Kasumi-1 (cell line): ENCODE results near the gene HSP90AB1.

Source experiments
- DNase-seq, 2 experiments: peaks; one replicate each; lab custom pipeline; 2025; lab: John Stamatoyannopoulos, UW

The HSP90AB1 gene

DNA sequence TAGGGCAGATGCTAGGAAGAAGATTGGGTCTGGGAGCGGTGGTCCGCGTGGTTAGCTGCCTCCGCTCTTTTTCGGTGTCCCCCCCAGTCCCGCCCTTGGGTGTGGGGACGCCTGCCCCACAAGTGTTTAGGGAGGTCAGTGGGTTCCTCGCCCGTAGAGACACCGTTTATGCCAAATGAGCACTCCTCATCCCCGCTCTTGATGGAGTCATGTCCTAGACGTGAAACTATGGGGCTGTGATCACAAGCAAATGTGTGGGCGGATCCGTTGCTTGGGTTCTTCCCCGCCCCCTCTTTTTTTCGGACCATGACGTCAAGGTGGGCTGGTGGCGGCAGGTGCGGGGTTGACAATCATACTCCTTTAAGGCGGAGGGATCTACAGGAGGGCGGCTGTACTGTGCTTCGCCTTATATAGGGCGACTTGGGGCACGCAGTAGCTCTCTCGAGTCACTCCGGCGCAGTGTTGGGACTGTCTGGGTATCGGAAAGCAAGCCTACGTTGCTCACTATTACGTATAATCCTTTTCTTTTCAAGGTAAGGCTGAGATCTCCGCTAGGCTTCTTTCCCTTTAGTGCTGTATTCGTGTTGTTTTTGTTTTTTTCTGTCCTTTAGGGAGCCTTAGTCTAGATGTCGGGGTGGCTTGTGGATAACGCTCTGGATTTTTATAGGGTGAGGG is at the start of gene HSP90AB1:
HSP90AB1 (plus strand) TSS at position 439 of the 675 bp plus-strand sequence. CDS start 1,529 bp downstream, outside the sequence.
- peak; percentile 96 for DNase-seq

DNA sequence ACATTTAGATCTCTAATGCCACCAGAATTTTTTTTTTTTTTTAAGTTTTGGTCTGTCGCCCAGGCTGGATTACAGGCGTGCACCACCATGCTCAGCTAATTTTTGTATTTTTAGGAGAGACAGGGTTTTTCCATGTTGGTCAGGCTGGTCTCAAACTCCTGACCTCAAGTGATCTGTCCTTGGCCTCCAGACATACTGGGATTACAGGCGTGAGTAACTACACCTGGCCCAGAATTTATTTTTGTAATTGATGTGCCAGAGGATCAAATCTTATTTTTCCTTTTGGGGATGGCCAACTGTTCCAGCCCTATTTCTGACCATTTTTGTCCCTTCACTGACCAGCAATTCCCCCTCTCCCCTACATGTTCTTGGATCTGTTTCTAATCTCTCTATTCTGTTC is 48.2 kb upstream of the HSP90AB1 start:
- no peak for DNase-seq

DNA sequence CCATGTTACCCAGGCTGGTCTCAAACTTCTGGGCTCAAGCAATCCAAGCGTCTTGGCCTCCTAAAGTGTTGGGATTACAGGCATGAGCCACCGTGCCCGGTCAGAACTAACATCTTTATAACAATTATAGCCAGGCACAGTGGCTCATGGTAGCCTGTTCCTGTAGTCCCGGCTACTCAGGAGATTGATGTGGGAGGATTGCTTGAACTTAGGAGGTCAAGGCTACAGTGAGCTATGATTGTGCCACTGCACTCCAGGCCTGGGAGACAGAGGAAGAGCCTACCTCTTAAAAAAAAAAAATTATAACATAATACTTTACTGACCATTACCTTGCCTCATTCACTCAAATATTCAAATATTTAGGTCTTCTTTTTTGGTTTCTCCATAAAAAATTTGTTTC is 47.0 kb upstream of the HSP90AB1 start:
- DNase-seq = no peak

DNA sequence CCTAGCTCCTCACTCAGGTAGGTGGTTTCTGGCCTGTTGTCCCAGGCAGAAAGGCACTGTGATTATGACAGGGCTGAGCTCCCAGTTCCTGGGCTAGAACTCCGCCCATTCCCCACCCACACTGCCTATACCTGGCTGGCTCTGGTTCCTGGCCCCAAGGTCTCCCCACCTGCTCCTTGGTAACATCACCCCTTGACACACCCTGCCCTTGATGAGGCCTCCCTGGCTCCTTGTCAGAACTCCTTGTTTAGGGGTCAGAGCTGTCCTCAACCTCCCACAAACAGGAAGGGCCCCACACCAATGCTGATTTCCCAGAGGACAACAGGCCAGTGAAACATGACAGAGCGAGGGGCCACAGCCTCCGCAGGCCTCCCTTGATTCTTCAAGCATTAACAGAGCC is 45.7 kb upstream of the HSP90AB1 start:
- DNase-seq = no peak

DNA sequence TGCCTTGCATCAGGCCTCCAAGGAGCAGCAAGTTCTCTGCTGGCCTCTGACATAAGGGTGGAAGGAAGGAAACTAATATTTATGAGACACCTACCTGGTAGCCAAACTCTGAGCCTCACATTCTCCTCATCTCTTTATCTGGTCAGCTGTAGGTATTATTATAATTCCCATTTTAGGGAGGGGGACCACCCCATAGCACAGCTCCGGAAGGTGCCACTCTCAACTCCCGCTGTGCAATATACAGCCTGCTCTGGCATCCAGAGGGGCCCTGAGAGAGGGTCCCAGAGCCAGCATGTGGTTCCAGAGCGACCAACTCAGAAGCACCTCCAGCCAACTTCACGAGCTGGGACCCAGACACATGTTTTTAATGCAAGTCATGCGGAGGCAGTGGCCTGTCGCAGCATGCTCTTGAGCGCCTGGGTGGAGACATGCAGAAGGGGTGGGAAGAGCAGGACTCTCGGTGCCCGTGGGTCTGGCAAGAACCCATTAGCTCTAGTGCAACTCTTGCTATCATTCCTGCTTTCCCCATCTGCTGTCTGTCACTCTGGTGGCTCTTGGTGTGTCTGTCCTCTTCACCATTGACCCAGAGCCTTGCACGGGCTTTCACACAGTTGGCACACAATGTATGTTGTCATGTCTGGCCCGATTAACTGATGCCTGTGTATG is 45.1 kb upstream of the HSP90AB1 start:
- DNase-seq = no peak

DNA sequence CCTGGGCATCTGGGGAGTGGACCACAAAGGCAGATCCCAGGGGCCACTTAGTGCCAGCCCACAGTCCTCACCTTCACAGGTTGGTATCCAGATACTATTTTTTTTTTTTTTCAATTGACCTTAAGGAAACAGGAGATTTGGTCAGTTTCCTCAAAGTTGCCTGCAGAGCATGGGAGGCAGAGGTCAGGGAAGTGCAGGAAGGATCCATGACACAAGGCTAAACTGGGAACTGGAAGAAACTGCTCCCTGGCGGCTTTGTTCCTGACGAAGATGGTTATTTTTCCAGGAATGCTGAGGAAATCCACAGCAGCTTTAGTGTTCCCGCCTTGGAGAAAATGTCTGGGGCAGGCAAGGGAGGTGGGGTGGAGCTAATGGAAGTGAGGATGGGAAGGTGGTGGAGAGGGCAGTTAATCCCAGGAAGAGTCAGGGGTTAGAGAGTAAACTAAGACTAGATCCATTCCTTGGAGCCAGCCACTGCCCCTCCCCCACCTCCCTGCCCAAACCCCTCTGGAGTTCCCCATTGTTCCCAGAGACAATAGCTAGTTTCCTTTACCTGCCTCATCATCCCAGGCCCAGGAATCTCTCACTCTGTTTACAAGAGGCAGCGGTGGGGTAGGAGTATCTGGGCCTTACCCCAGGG is 44.4 kb upstream of the HSP90AB1 start:
- no peak for DNase-seq

DNA sequence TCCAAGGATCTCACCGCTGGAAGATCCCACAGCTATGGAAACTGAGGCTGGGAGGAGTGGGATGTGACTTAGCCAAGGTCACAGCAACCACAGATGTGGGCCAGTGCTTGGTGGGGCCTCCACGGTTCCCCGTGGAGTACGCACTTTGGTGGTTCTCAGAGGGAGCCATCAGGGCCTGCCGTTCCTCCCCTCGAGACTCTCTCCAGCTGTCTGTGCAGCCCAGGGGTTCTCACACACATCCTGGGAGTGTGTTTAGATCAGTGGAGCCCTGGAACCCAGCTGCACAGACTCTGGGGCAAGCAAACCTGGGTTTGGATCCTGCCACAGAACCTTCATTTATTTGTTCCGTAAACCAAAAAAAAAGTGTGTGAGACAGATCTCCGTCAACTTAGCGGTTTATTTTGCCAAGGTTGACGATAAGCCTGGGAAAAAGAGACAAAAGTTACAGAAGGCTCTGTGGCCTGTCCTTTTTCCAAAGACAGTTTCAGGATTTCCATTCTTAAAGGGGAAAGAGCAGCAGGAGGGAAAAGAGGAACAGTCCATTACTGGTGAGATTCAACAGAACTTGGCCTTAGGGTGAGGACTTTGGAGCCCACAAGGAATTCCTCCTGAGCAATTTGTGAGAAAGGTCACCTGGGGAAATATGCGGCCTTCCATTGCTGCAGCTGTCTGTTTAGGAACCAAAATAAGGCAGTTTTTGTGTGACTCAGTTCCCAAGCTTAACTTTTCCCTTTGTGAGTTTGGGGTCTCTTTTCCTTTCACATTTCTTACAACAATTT is 43.7 kb upstream of the HSP90AB1 start:
- DNase-seq = no peak

DNA sequence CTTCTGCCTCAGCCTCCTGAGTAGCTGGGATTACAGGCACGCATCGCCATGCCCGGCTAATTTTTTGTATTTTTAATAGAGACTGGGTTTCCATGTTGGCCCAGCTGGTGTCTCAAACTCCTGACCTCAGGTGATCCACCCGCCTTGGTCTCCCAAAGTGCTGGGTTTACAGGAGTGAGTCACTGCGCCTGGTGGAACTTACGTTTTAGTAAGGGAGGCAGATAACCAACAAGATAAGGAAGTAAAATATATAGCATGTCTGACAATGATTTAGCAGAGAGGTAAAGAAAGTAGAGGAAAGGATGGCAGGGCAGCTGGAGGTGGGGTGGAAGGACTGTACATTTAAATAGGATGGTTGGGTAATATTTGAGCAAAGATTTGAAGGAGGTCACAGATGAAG is 42.9 kb upstream of the HSP90AB1 start:
- no peak for DNase-seq

DNA sequence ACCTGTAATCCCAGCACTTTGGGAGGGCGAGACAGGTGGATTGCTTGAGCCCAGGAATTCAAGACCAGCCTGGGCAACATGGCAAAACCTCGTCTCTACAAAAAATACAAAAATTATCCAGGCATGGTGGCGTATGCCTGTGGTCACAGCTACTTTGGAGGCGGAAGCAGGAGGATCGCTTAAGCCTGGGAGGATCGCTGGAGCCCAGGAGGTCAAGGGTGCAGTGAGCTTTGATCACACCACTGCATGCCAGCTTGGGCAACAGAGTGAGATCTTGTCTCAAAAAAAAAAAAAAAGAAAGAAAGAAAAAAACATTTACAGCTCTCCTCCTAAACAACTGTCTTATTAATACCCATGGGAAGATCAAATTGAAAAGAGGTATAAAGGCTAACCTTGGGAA is 38.9 kb upstream of the HSP90AB1 start:
- DNase-seq = no peak

DNA sequence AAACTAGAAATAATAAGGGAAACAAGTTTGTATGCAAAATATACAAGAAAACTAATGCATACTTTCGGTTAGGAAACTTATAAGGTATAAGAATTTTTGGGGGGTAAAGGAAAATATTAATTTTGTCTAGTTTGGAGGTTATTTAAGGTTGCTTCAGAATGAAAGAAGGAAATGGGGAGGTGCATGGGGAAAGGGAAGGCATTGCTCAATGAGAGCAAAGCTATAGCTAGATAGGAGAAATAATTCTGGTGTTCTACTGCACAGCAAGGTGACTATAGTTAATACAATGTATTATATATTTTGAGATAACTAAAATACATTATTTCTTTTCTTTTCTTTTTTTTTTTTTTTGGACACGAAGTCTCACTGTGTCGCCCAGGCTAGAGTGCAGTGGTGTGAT is 35.6 kb upstream of the HSP90AB1 start:
- peak; percentile 33 to 55 for DNase-seq

DNA sequence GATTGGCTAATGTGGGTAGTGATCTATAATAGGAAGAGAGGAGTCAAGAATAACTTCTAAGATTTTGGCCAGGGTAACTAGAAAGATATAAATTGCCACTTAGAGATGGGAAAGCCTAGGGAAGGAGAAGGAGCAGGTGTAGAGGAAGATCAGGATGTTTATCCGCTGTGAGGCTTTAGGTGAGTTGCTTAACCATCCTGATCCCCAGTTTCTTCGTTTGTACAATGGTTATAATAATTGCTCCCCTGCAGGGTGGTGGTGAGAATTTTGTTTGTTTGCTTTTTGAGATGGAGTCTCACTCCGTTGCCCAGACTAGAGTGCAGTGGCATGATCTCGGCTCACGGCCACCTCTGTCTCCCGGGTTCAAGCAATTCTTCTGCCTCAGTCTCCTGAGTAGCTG is 32.6 kb upstream of the HSP90AB1 start:
- no peak for DNase-seq

DNA sequence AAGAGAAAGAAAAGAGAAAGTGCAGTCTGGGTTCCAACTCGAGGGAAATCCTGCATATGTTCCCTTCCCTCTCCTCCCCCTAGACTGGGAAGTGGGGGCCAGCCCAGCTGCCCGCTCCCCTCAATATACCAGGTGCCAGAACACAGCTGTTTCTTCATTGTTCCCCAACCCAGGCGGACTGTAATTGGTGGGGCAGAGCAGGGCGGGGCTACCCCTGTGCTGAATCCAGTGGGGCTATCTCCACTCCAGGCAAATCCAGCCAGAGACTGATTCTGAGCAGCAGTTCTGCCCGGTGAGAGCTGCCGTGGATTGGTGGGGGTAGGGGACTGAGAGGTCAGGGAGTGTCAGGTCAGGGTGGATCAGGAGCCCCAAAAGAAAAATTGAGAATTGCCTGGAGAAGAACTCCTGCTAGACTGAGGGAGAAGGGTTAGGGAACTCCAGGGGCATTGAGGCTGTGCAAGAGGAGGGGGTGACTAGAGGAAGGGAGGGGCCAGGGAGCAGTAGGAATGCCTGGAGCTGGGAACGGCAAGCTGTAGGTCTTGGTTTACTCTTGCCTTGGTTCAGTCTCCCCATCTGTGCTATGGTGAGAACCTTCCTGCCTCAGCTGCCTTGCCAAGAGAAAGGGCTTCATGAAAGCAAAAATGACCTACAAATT is 30.1 kb upstream of the HSP90AB1 start, which contains the start of gene MYMX:
MYMX (plus strand) TSS at position 250 of the 655 bp plus-strand sequence. CDS start 546 bp downstream, outside the sequence.
- no peak for DNase-seq

DNA sequence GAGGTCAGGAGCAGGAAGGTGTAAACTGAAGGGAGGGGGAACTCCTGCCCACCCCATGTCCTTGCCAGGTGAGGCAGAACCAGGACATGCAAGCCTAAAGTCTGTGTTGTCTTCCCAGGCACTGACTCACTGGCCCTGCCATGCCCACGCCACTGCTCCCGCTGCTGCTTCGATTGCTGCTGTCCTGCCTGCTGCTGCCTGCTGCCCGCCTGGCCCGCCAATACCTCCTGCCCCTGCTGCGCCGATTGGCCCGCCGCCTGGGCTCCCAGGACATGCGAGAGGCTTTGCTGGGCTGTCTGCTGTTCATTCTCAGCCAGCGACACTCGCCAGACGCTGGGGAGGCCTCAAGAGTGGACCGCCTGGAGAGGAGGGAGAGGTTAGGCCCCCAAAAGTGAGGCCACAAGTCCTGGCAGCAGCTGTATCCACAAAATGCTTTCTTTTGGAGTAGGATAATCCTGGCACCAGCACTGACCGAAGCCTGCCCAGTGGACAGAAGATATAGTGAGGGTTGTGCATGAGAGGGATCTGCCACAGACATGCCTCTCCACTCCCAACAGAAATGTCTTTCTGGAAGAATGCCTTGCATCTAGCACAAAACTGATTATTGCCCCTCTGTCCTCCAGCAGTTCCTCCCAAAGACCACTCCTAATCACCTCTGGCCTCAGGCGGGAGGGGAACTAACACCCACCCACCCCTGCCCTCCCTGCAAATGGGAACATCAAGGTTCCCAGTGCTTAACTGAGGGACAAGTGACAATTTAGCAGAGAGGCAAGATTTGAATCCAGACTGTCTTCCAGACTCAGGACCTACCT is 29.4 kb upstream of the HSP90AB1 start:
- DNase-seq = no peak

DNA sequence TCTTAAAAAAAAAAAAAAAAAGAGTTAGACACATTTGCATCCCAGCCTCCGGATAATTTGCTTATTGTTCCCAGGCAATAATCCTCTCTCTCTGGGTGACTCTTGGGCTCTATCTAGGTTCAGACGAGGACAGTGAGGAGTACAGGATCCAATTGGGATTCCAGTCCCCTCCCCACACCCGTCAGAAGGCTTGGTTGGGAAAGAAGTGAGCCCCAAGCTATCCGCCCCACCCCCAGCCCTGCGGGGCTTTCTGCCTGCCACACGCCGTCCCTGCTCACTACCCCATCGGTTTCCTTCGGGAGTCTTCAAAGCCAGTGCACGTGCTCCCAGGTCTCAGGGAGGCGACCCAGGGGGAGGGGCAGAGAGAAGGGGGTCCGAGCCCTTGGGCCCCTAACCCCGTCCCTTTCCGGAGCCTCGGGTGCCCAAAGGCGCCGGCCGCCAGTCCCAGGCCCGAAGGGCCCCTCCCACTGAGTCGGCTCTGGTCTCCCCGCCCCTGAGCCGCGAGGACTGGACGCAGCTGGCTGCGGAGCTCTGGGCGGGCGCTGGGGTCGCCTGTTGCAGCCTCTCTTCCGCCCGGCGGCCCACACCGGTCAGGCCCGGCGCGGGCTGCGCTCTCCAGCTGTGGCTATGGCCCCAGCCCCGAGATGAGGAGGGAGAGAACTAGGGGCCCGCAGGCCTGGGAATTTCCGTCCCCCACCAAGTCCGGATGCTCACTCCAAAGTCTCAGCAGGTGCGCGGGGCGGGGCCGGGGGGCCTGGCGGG is 27.7 kb upstream of the HSP90AB1 start:
- DNase-seq = peak; percentile 42 to 54

DNA sequence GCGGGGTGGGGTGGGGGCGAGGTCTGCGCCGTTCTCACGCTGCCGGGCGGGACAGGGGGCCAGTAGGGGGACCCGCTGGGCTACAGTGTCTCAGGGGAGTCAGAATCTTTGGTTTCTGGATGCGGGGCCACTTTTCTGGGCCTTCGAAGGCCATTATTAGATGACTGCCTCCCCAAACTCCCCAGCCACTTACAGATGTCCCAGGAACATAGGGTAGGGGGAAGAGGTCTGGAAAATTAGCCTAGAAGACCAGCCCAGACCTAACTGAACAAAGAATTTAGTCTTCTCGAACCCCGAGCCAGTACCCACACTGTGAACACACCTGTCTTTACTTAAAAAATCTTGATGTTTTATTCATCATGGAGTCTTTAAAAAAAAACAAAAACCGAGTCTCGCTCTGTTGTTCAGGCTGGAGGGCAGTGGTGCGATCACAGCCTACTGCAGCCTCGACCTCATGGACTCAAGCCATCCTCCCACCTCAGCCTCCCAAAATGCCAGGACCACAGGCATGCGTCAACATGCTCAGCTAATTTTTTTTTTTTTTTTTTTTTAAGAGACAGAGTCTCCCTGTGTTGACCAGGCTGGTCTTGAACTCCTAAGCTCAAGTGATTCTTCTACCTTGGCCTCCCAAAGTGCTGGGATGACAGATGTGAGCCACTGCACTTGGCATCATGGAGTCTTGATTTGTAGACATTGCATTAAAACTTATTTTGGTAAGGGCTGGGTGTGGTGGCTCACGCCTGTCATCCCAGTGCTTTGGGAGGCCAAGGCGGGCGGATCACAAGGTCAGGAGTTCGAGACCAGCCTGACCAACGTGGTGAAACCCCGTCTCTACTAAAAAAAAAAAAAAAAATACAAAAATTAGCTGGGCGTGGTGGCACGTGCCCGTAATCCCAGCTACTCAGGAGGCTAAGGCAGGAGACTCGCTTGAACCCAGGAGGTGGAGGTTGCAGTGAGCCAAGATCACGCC is 26.8 kb upstream of the HSP90AB1 start:
- DNase-seq = no peak

DNA sequence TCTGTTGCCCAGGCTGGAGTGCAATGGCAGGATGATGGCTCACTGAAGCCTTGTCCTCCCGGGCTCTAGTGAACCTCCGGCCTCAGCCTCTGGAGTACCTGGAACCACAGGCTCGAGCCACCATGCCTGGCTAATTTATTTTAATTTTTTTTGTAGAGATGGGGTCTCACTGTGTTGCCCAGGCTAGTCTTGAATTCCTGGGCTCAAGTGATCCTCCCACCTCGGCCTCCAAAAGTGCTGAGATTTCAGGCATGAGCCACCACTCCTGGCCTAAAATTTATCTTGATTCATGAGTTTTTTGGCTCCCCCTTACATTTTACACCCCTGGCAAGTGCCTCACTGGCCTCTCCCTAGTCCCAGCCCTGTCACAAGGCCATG is 26.0 kb upstream of the HSP90AB1 start:
- no peak for DNase-seq

DNA sequence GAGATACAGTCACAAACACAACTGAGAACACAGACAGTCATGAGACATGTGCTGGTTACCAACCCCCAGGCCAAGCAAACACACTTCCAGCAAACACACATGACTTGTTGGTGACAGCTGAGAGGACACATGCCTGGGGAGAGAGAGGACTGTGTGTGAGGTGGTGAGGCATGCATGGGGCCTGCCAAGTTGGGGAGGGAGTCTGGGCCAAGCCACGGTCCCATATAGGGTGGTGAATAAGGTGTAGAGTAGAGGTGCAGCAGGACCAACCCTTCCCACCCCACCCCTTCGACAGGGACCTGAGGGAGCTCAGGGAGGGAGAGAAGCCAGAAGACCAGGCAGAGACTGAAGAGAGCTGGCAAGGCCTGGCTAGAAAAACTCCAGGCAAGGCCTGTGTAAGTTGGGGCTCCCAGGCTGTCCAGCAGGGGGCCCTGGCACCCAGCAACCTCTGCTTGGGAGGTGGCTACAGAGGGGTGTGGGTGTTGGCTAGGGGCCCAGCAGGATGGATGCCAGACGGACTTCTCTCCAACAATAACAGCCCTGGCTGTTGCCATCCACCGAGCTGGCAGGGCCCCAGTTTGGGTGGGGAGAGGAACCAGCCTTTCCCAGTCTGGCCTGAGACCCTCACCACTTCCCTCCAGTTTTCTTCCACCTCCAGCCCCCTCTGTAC is 25.5 kb upstream of the HSP90AB1 start:
- DNase-seq = peak; percentile 69 to 76

DNA sequence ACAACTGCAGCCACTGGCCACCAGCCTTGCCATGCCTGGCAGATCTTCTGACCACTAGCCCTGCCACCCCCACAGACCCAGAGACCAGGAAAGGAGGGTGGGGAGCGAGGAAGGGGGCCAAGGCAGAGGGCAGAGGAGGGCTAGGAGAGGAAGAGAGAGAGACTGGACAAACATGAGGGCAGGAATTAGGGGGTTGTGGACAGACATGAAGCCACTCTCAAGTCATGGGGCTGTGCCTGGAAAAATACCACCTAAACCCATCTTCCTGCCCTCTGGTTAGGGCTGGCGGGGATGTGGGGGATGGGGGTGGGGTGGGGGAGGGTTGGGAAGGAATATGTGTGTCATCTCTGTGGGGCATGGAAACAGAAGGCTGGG is 25.0 kb upstream of the HSP90AB1 start:
- DNase-seq = no peak
